Naive thymus-derived CD8-positive, alpha-beta T cell (primary cell): ENCODE data around the gene SLC22A16. TPM values are rescaled to one million over a fixed set of nuclear protein-coding genes. Genes with fewer than 3 reads are reported as not detected.

ENCODE experiments used
- ATAC-seq, 2 donors: fragments of 150-1000 bp; cut with Tn5 transposase in 1 of 2; sonication (Bioruptor Pico), chemical (Tn5 transposase) in 1 of 2; 1 replicate in 1 of 2; 2 replicates in 1 of 2; pipeline ENCODE4 v1.10.0; 2021; ENCODE audit warnings: mild to moderate bottlenecking in 2 of 2, moderate library complexity in 2 of 2
- POLR2A ChIA-PET: fragments of 350-600 bp; sonication (Branson Sonifier 250); formaldehyde crosslinking; loops from one replicate; lab custom pipeline; 2021; ENCODE audit warnings: antibody characterized with exemption; lab: Charles Lee
- DNase-seq, 10 donors: peaks; one replicate each; pipeline versions ENCODE4 v3.0.0 to v3.0.0-alpha.2; 2020 to 2022
- H3K27ac Mint-ChIP-seq, 10 donors: one replicate each; pipeline ENCODE4 v1.8.0; 2020 to 2022; ENCODE audit warnings: mild to moderate bottlenecking in 10 of 10, mixed read lengths in 10 of 10, moderate library complexity in 4 of 10, inconsistent platforms in 1 of 10
- H3K27me3 Mint-ChIP-seq, 5 donors: one replicate each; pipeline ENCODE4 v1.8.0; 2021 to 2022; ENCODE audit warnings: mixed read lengths in 5 of 5
- H3K36me3 Mint-ChIP-seq, 3 donors: one replicate each; pipeline ENCODE4 v1.8.0; 2020 to 2022; ENCODE audit warnings: mixed read lengths in 3 of 3, mild to moderate bottlenecking in 2 of 3, inconsistent platforms in 1 of 3
- H3K4me1 Mint-ChIP-seq, 4 donors: one replicate each; pipeline ENCODE4 v1.8.0; 2021 to 2022; ENCODE audit warnings: mixed read lengths in 4 of 4
- H3K4me3 Mint-ChIP-seq, 10 donors: one replicate each; pipeline ENCODE4 v1.8.0; 2020 to 2022; ENCODE audit warnings: mild to moderate bottlenecking in 10 of 10, mixed read lengths in 10 of 10, moderate library complexity in 6 of 10, inconsistent platforms in 1 of 10
- H3K9me3 Mint-ChIP-seq, 9 donors: one replicate each; pipeline ENCODE4 v1.8.0; 2020 to 2022; ENCODE audit warnings: mixed read lengths in 9 of 9, mild to moderate bottlenecking in 3 of 9, inconsistent platforms in 1 of 9, moderate library complexity in 1 of 9
- polyA plus RNA-seq, 3 donors: library from polyadenylated mRNA; unstranded; fragments of 300-500 nt; fragmentation: Illumina TruSeq; gene quantifications; one replicate each; pipeline ENCODE4 v1.2.3, GENCODE V29; 2021
- total RNA-seq, 8 experiments: library from RNA in 2 of 8; stranded (reverse) in 2 of 8; gene quantifications; one replicate each; pipeline ENCODE4 v1.2.3 and lab custom pipeline; 2021 to 2026

The SLC22A16 gene
- total and polyA plus RNA-seq, 5 experiments from 2014 or later = not detected

DNA sequence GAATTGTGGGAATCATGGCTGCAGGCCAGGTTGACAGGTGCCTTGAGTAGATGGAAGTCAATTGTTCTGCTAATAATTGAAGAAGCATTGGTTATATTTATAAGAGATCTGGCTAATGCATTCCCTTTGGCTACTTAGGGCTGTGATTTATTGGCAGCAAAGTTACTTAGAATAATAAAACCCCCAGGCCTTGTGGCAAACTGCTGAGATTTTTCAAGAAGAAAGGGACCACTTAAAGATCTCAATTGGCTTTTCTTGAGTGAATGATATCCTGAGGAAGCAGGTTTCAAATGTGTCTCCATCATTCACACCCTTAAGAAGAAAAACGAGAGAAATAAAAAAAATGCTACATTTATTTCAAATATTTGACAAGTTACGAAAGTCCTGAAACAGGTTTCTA lies 88.4 kb downstream of the SLC22A16 start:
- no peaks in the 10 kb centered on the region for H3K27me3 Mint-ChIP-seq
- DNase-seq = no peak
- POLR2A ChIA-PET = interaction anchor here (4.2 kb wide), 1 partner anchor 21 kb away, joined by 38 read pairs; no protein-coding TSS in a partner anchor
- H3K36me3 Mint-ChIP-seq = no peaks in the 10 kb centered on the region
- peak overlapping the region in 2 of 10 donors; percentile 7 to 60 for H3K27ac Mint-ChIP-seq
- no peak for ATAC-seq
- peaks cover 25 to 44% (median 35%) of the 10 kb centered on the region in 4 donors for H3K4me1 Mint-ChIP-seq
- no peaks in the 10 kb centered on the region for H3K9me3 Mint-ChIP-seq
- H3K4me3 Mint-ChIP-seq = no peak overlapping the region

- POLR2A ChIA-PET = interaction anchor here (1.7 kb wide), 1 partner anchor 20 kb away, joined by 5 read pairs; no protein-coding TSS in a partner anchor
- Mint-ChIP-seq H3K4me1 (peaks cover 20 to 39% (median 31%) of the 10 kb centered on the region in 4 donors), H3K27ac (no peak overlapping the region), H3K4me3 (no peak overlapping the region), H3K27me3 (peaks cover 0 to 2% (median 0%) of the 10 kb centered on the region in 5 donors), H3K9me3 (peaks cover 0 to 2% (median 0%) of the 10 kb centered on the region in 9 donors), H3K36me3 (peaks cover 0 to 5% (median 0%) of the 10 kb centered on the region in 3 donors)
- ATAC-seq (no peak), DNase-seq (no peak)
Observed at GRCh38 chr6:110385458-110385863, 91.0 kb downstream of the SLC22A16 start.

DNA sequence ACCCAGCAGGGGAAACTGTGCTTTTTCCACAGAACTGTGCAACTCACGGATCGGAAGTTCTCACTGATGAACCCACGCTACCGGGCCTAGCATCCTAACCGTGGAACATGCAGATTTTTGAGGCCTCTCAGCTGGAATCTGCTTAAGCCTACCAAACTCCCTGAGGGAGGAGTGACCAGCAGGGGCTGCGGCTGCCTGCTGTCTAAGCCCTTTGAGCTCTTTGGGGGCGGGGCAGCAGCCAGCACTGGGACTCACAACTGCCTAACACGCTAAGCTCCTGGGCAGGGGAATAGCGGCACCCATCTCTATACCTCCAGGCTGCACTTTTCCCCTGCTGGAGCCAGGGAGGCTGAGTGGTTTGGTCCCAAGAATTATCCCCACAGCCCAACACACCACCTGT lies 97.9 kb downstream of the SLC22A16 start:
- Mint-ChIP-seq H3K27ac (no peak overlapping the region), H3K36me3 (peaks cover 0 to 5% (median 0%) of the 10 kb centered on the region in 3 donors), H3K27me3 (peaks cover 0 to 3% (median 0%) of the 10 kb centered on the region in 5 donors), H3K9me3 (peaks cover 0 to 3% (median 0%) of the 10 kb centered on the region in 9 donors), H3K4me1 (peaks cover 0 to 6% (median 2%) of the 10 kb centered on the region in 4 donors), H3K4me3 (no peak overlapping the region)
- no peak for ATAC-seq
- POLR2A ChIA-PET = no interaction called here
- no peak for DNase-seq

Other genes with a start within 250 kb of the SLC22A16 start
- gene METTL24, start 118.3 kb downstream of the SLC22A16 start, total RNA-seq = 1 to 10 TPM; 1.2 to 2.0 TPM
- 1 to 10 TPM in 1 of 3 donors, under 1 TPM in 1, not detected in 1; 0.58 to 1.3 TPM for gene METTL24, start 118.3 kb downstream of the SLC22A16 start, polyA plus RNA-seq
- not detected for gene DDO, start 61.0 kb downstream of the SLC22A16 start, total RNA-seq
- gene DDO, start 61.0 kb downstream of the SLC22A16 start, polyA plus RNA-seq = not detected